Right kidney (tissue), 1 donor: ENCODE results near the gene GARS1.

Experiments
- DNase-seq: peaks from one replicate; pipeline ENCODE4 v3.0.0-alpha.2; 2016

The GARS1 gene

GRCh38 chr7:30654296-30655090 is 59.8 kb downstream of the GARS1 start:
- no peak for DNase-seq

GRCh38 chr7:30655096-30655970 is 60.7 kb downstream of the GARS1 start:
- no peak for DNase-seq

GRCh38 chr7:30656006-30656957 is 61.6 kb downstream of the GARS1 start:
- no peak for DNase-seq

GRCh38 chr7:30657131-30657530 is 62.5 kb downstream of the GARS1 start:
- DNase-seq, result no peak

- DNase-seq, result no peak
Measured at GRCh38 chr7:30658479-30659074, 63.9 kb downstream of the GARS1 start.

GRCh38 chr7:30659312-30659711 is 64.6 kb downstream of the GARS1 start:
- DNase-seq, result no peak

- no peak for DNase-seq
Measured at GRCh38 chr7:30660331-30661255, 65.9 kb downstream of the GARS1 start.

GRCh38 chr7:30661926-30662325 is 67.2 kb downstream of the GARS1 start:
- DNase-seq, result no peak

GRCh38 chr7:30662431-30662939 is 67.8 kb downstream of the GARS1 start:
- DNase-seq, result no peak

- DNase-seq, result no peak
Measured at GRCh38 chr7:30663414-30663813, 68.7 kb downstream of the GARS1 start.

- no peak for DNase-seq
Measured at GRCh38 chr7:30664184-30664885, 69.7 kb downstream of the GARS1 start.

- DNase-seq, result no peak
Measured at GRCh38 chr7:30665043-30665442, 70.4 kb downstream of the GARS1 start.

- DNase-seq, result no peak
Measured at GRCh38 chr7:30665449-30665848, 70.8 kb downstream of the GARS1 start.

- no peak for DNase-seq
Measured at GRCh38 chr7:30667172-30667571, 72.5 kb downstream of the GARS1 start.

GRCh38 chr7:30668102-30668501 is 73.4 kb downstream of the GARS1 start:
- DNase-seq, result no peak

- DNase-seq, result peak; percentile 26
Measured at GRCh38 chr7:30671793-30672465, 77.3 kb downstream of the GARS1 start.

GRCh38 chr7:30674420-30674819 is 79.7 kb downstream of the GARS1 start:
- DNase-seq, result no peak

- DNase-seq, result no peak
Measured at GRCh38 chr7:30674876-30675275, 80.2 kb downstream of the GARS1 start.

GRCh38 chr7:30678805-30679204 is 84.1 kb downstream of the GARS1 start:
- no peak for DNase-seq
